Middle frontal gyrus (tissue), 1 donor: ENCODE data around the gene MBTD1.
"Not testable (repeated sequence)": the region's sequence is repeated elsewhere in the genome, so short reads cannot be mapped to it uniquely, and the experiment has no call there.

Experiments used
- DNase-seq: peaks from one replicate; pipeline ENCODE4 v3.0.0-alpha.2; 2015; ENCODE audit warnings: low spot score; ENCODE audit errors: extremely low spot score

MBTD1 gene

DNA sequence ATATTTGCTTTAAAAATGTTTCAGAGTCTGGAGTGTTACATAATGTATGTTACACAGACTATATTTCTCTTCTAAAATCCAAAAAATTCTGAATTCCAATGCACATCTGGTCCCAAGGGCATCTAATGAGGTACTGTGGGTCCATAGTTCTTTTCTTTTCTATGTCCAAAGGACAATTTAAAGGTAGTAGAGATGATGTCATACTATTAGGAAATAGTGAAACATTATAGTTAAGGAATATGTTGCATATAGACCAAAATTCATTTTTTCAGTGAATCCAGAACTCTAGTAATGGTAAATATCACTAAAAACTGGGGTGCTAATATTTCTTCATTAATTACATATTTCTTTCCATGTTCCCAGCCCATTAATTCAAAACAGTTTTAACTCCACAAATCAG lies 70.7 kb downstream of the MBTD1 start:
- no peak for DNase-seq

DNA sequence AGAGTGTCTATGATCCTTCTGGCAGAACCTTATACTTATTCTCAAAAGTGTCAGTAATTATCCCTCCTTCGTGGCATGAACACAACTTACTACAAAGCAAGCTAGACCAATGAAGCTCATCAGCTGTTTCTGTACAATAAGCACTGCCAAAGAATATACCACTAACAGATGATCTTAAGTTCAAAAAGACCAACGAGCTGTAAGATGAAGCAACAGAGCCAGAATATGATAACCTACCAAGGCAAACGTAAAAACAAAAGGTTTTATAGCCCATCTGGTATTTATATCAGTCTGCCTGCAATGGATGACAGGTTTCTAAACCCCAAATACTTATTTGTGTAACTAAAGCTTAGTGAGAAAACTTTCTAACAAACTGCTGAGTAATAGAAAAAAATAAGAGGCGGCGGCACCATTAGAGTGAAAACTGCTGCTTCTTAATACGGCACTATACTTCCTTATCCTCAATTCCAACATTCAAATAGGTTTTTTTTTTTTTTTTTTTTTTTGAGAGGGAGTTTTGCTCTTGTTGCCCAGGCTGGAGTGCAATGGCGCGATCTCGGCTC lies 71.5 kb downstream of the MBTD1 start:
- no peak for DNase-seq

DNA sequence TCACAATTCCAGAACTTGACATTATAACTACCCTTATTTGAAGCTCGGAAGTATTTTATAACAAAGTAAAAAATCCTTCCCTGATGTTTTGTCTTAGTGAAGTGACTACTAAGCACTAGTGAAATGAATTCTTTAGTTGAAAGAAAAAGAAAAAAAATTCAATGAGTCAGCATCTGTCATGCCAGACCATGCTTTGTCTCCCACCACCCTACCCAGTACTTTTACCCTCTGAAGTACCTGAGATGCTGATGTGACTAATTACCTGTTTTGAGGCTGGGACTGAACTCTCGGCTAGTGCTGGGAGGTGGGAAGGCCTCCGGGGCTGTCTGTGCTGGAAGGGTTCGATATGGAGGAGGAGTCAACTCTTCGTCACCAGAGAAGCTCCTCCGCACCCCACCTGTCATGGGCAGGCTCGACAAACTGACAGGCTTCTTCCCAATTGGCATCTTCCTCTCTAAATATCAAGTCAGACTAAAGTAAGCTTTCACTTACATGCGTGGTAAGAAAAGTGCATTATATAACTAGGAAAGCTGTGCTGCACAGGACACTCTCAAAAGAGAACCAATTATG lies 74.0 kb downstream of the MBTD1 start:
- DNase-seq: no peak

DNA sequence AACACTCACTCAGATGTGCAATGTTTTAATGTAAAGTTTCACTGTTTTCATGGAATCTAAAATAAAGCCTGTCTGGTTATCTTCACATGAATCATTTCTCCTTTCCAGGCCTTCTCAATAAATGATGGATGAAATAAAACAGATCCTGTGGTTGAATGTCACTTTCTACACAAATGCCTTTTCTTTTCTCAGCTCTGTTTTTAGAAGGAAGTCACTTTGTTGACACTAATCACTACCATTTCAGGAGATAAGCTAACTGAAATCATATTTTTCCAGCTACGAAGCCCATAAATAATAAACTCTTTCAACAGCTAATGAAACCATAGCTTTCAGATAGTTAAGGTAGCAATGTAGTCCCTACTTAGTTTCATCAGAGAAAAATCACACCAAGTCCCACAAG lies 75.7 kb downstream of the MBTD1 start:
- no peak for DNase-seq

DNA sequence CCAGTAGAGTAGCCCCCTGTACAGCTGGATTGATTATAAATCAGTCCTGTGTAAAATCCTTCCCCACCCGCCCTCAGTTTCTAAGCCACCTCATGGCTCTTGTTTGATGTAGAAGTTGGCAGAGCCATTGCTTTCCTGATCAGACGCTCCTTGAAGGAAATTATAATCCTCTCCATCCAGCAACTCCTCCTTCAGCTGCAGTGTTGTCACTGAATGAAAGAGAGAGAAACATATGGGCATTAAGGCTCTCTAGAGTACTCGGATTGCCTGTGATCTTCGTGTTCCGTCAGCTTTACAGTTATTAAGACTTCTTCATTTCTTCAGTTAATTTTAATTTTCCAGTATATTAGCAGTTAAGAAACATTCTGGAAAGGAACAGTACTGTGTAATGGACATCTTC lies 79.4 kb downstream of the MBTD1 start:
- DNase-seq: no peak

DNA sequence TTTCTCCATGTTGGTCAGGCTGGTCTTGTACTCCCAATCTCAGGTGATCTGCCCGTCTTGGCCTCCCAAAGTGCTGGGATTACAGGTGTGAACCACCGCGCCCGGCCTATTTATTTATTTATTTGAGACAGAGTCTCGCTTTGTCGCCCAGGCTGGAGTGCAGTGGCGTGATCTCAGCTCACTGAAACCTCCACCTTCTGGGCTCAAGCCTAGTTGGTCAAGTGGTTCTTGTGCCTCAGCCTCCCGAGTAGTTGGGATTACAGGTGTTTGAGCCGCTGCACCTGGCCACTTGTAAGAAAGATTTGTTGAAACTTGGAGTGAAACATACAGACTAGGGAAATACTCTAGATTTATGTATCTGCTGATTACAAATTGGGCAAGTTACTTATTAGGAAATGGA lies 87.8 kb downstream of the MBTD1 start:
- not testable (repeated sequence) for DNase-seq

DNA sequence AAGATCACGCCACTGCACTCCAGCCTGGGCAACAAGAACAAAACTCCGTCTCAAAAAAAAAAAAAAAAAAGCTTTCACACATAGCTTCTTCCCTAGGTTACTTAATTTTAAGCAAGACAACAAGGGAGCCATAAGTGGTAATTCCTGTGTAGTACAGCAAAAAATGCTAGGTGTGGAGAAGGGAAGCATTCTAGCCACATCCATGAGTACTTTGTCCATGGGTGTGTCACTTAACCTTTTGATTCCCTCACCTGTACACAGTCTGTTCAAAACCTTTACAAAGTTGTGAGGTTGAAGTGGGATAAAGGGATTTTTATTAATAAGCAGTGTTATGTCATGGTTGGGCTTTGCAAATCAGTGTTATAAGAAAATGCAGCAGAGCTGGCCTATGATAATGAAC lies 89.1 kb downstream of the MBTD1 start:
- DNase-seq: no peak

DNA sequence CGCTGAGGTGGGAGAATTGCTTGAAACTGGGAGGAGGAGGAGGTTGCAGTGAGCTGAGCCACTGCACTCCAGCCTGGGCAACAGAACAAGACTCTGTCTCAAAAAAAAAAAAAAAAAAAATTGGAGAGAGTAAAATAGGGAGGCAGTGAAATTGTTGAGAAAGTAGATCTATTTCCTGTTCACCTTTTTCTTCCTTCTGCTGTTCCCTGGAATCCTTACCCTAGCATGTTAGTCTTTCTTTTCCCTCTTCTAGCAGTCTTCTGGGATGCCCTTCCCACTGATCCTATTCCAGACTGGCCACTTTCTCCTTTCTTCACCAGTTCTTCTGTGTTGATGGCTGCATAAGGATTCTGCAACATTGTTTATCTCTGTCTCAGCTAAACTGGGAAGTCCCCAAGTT lies 90.5 kb downstream of the MBTD1 start:
- DNase-seq: no peak

DNA sequence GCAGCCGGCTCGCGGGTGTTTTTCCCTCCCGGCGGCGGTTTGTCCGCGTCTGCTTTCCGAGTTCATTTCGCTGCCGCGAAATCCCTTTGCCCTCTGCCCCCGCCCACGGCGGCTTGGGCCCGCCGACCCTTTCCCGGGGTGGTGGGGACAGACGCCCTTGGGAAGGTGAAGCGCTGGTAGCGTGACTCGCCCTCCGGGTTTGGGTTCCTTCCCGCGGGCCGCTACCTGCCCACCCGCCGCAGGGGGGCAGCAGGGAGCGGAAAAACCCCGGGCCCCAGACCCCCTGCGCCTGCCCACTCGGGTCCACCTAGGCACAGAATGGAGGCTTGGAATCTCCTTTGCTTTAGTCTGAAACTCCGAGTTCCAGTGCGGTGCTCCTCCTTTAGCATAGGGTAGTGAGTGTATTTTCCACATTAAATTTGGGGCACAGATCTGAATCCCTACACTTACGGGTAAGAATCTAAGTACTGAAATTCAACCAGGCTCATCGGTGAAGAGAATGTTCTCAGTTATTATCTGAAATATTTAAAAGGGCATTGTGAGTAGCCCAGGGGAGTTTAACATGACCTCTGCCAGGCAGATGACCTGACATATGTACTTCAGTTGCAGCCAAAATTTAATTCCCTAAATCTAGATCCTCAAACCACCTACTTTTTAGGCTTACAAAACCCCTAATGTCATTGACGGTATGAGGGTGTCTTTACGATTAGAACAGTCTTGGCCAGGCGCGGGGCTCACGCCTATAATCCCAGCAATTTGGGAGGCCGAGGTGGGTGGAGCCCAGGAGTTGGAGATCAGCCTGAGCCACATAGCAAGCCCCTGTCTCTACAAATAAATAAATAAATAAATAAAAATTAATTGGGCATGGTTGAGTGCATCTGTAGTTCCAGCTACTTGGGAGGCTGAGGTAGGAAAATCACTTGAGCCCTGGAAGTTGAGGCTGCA lies 92.6 kb downstream of the MBTD1 start:
- no peak for DNase-seq

DNA sequence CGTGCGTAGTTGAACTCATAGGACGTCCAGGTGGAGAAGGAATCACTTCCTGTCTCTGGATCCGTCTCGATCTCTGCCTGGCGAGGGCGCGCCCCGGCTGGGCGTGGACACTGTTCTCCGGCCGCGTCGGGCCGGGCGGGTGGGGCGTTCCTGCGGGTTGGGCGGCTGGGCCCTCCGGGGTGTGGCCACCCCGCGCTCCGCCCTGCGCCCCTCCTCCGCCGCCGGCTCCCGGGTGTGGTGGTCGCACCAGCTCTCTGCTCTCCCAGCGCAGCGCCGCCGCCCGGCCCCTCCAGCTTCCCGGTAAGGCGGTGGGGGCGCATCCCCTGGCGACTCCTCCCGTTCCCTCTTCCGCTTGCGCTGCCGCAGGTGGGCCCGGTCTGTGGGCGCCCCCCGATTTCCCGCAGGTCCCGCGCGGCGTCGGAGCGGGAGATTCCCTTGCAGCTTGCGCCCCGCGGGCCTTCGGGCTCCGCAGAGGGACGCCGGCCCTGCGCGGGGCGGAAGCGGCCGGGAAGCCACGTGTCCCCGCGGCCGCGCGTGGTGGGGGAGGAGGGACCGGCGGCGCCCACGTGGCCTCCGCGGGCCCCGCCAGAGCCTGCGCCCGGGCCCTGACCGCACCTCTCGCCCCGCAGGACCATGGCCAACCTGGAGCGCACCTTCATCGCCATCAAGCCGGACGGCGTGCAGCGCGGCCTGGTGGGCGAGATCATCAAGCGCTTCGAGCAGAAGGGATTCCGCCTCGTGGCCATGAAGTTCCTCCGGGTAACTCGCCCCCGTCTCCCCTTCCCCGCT lies 93.5 kb downstream of the MBTD1 start, which contains the start of gene NME2:
Gene NME2 (plus strand): TSS at position 214 of the 789 bp plus-strand sequence. CDS start 420 bp downstream, at position 634.
- peak; percentile 70 for DNase-seq

DNA sequence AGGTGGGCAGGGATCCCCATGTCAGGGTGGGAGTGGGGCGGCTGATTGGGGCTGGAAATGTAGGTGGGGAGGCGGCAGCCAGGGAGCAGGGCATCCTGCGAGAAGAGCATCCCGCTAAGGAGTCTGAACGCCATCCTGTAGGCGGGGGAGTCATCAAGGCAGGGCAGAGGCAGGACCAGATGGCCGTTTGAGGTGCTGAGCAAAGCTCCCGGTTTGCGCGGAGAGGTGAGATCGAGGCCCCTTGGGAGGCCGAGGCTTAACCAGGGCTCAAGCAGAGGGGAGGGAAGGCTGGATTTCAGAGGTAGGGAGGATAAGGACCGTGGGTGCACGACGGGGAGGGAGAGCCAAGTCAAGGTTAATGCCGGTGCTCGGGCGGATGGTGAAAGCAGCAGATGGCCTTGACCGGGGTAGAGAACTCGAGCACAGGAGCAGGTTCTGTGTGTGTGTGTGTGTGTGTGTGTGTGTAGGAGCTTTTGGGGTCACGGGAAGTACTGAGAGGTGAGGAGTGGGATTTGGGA lies 94.1 kb downstream of the MBTD1 start:
- DNase-seq: no peak

DNA sequence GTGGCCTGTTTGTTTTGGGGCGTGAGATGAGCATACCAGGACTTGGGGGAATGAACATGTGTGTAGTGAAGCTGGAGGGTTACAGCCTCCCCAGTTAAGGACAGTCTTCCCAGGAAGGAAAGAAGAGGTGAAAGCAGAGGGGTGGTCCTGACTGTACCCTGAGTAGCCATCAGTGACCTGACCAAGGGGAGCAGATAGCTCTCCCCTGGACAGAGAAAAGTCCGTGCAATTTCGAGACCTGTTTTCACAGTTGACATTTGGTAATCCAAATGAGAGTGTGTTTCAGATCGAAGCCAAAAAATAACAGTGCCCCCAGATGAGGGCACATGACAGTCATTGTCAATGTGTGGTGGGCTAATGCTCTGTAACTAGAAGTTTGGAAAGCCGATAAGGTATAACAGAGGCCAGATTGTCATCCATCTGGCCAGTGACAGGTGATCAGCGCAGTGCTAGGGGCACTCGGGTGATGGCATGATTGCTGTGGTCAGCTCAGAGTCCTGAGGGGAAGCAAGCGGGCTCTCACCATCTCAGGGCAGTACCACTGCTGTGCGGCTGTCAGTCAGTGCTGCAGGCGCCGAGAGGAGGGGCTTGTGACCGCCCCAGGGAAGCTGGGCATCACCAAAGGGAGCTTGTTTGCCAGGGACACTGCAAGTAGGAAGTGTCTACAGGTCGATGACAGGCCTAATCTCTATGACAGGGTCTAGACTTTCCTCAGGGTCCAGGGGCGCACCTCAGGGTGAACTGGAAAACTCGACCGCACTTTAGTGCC lies 94.8 kb downstream of the MBTD1 start:
- no peak for DNase-seq

DNA sequence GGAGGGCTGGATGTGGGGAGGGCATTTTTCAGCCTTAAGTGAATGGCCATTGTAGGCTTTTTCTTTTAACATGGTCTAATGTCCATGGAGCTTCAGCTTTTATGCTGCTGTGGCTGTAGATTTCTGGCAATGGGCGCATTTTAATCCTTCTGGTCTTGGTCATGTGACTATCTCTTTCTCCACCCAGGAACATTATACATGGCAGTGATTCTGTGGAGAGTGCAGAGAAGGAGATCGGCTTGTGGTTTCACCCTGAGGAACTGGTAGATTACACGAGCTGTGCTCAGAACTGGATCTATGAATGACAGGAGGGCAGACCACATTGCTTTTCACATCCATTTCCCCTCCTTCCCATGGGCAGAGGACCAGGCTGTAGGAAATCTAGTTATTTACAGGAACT lies 98.3 kb downstream of the MBTD1 start:
- no peak for DNase-seq

DNA sequence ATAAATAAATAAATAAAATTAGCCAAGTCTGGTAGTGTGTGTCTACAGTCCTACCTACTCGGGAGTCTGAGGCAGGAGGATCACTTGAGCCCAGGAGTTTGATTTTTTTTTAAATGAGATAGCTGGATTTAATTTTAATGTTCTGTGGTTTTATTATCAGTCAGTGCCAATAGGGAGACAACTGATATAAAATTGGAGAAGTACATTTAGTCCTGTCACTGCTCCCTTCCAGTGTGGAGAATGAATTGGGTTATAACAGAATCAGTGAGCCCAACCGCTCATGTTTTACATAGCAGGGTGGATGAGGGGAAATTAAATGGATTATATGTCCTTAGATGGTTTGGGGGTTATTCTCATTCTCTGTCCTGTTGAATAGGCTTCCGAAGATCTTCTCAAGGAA lies 100.2 kb downstream of the MBTD1 start:
- DNase-seq: no peak

DNA sequence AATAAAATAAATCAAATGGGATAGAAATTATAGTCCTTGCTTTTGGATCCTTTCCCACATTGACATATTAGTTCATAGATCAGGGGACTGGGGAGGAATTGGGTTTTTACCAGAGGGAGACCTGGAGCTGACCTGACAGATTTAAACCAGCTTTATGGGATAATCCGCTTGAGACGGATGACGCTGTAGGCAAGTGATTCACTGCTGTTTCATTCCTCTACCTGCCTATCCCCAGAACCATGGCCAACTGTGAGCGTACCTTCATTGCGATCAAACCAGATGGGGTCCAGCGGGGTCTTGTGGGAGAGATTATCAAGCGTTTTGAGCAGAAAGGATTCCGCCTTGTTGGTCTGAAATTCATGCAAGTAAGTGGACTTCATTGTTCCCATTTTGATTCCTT lies 104.4 kb downstream of the MBTD1 start:
- DNase-seq: no peak

DNA sequence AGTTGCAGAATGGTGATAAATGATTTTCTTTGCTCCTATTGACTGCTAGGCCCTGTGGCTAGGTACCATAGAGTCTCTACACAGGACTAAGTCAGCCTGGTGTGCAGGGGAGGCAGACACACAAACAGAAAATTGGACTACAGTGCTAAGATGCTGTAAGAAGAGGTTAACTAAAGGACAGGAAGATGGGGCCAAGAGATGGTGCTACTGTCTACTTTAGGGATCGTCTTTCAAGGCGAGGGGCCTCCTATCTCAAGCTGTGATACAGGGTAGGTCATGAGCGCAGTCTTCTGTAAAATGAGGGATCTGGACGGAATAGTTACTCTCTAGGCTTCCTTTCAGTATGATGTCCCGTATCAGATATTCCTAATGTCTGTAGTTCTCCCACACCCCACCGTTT lies 105.7 kb downstream of the MBTD1 start:
- DNase-seq: no peak

DNA sequence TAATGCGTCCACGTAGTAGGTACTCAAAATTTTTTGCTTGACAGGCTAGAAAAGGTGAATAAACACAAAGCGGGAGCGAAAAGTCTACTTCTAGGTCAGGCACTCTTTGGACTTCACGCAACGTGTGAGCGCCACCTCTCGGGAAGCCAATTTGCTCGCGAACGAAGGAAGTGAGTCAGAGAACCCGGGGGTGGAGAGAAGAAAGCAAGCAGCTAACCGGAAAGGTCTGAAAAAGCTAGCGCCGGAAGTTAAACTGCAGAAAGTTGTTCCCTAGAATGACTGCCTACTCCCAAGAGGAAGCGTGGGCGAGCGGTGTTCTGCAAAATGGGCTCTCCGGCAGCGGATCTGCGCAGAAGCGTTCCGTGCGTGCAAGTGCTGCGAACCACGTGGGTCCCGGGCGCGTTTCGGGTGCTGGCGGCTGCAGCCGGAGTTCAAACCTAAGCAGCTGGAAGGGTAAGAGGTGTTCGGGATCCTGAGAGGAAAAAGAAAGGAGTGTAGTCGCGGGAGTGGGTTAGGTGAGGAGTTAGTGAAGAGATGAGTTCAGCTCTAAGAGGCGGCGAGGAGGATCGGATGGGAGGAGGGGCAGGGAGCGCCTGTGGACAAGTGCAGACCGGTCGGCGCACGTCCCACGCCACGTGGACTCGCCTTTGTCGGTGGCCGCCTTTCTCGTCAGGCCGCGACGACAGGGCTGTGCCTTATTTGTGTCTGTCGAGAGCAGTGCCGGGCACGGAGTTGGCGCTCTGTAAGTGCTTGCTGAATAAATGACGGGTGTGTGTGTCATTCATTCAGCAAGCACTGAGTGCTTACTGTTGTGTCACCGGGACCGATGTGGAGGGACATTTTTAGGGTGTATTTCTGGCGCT lies 106.4 kb downstream of the MBTD1 start, which contains the start of gene NME1:
Gene NME1 (plus strand): TSS at position 350 of the 863 bp plus-strand sequence. CDS start 2,096 bp downstream, outside the sequence.
- DNase-seq: peak; percentile 99

DNA sequence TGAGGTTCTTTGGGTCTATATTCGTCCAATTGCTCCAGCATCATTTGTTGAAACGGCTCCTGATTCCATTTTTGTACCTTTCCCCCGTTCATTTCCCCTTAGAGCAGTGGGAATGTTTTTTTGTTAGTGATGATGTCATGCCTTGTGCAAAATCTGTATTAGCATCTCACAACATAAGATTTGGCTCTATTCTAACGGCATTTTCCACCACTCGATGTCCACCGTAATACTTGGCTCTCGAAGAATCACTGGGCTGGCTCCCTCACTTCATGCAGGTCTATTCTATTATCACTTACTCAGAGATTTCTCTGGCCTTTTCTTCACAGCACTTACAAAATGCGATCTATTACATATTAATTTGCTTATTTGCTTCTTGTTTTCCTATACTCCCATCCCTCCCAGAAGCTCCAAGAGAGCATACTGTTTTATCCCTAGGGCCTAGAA lies 107.1 kb downstream of the MBTD1 start:
- DNase-seq: no peak

DNA sequence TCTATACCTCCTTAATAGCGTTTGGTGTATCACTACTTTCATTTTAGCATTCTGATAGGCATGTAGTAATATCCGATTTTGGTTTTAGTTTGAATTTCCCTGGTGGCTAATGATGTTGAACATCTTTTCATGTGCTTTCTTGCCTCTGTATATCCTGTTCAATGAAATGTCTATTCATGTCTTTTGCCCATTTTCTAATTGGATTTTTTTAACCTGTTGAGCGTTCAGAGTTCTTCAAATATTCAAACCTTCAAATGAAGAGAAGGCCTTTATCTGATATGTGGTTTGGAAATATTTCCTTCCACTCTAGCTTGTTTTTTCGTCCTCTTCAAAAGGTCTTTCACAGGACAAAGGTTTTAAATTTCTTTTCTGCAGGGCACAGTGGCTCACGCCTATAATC lies 108.9 kb downstream of the MBTD1 start:
- DNase-seq: no peak

DNA sequence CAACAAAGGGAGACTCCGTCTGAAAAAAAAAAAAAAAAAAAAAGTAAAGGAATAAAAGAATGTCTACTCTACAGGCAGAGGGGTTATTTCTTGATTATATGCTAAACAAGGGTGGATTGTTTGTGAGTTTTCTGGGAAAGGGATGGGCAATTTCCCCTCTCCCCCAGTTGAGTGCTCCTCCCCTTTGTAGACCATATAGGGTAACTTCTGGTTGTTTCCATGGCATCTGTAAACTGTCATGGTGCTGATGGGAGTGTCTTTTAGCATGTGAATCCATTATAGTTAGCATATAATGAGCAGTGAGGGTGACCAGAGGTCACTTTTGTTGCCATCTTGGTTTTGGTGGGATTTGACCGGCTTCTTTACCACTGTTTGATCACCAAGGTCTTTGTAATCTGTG lies 110.7 kb downstream of the MBTD1 start:
- DNase-seq: no peak
